ENCODE measurements around the gene ZSCAN5A.

The ZSCAN5A gene

DNA sequence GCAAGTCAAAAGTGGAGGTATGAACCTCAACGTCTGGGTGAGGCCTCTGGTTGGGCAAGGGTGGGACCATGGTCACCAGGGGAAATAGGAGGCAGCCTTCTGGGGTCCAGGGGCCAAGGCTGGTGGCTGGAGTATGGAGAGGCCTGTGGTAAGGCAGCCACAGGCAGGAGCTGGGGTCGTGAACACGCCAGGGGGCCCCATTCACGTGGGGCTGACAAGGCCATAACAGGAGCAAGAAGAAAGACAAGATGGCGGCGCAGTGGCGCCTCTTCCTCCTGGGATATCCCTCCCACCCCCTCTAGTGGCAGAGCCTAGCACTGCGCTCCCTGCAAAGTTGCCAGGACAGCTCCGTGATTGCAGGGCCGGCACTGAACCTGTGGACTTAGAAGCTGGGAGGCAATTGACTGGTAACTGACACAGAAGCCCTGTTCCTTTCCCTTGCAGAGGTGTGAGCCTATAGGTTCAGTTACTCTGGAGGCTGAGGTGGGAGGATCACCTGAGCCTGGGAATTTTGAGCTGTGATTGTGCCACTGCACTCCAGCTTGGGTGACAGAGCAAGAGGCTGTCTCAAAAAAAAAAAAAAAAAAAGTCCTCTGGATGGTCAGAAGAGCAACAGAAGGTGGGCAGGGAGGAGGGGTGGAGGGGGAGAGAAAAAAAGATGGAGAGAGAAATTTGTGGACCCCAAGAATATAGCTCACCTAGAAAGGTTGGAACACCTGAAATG lies 61.8 kb downstream of the ZSCAN5A start:
- TF ChIP-seq TEAD4 (IDR thresholded peaks at IDR 0.05) (no peak), CREB1 (IDR thresholded peaks at IDR 0.05; ENCODE audit: low read depth) (no peak), CEBPB (IDR thresholded peaks at IDR 0.05) (no peak), YY1 (IDR thresholded peaks at IDR 0.05; ENCODE audit: low read depth) (peak; percentile 91), ZBTB7A (IDR thresholded peaks at IDR 0.05; ENCODE audit: low read depth) (no peak), TAF1 (IDR thresholded peaks at IDR 0.05; ENCODE audit: low read depth) (no peak), RAD21 (IDR thresholded peaks at IDR 0.05; ENCODE audit: low read depth) (peak; percentile 69)
- TF ChIP-seq, protein P1, sequence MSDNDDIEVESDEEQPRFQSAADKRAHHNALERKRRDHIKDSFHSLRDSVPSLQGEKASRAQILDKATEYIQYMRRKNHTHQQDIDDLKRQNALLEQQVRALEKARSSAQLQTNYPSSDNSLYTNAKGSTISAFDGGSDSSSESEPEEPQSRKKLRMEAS (IDR thresholded peaks at IDR 0.05), result peak; percentile 51
- TF ChIP-seq, protein P2, sequence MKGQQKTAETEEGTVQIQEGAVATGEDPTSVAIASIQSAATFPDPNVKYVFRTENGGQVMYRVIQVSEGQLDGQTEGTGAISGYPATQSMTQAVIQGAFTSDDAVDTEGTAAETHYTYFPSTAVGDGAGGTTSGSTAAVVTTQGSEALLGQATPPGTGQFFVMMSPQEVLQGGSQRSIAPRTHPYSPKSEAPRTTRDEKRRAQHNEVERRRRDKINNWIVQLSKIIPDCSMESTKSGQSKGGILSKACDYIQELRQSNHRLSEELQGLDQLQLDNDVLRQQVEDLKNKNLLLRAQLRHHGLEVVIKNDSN (IDR thresholded peaks at IDR 0.05), result no peak

DNA sequence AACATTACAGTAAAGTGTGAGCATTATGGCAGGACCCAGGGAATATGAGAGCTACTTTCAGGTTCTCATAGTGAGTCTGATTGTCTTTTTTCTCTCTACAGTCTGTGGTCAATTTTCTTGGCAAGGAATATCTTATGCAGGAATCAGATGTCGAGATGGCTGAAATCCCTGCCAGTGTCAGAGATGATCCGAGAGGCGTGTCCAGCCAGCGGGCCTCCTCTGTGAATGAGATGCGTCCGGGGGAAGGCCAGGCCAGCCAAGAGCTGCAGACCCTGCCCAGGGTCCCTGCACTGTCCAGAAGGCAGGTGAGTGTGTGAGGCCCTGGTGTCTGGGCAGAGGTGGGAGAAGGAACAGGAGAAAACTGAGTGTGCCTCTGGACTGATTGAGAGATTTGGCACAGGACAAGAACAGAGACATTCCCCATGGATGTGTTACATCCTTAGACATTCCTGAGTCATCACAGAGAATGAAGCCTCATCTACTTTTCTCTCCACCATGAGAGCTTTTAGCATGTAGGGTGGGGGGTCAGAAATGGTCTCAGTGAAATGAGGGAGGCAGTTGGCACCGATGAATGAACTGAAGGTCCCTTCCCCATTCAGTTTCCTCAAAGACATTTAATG lies 69.4 kb downstream of the ZSCAN5A start:
- TF ChIP-seq FOXM1 (IDR thresholded peaks at IDR 0.05; ENCODE audit: borderline replicate concordance, low read depth), result no peak
- TF ChIP-seq CEBPB (IDR thresholded peaks at IDR 0.05), result no peak
- TF ChIP-seq EP300 (IDR thresholded peaks at IDR 0.05; ENCODE audit: borderline replicate concordance), result no peak
- TF ChIP-seq TAF1 (IDR thresholded peaks at IDR 0.05; ENCODE audit: low read depth), result no peak
- TF ChIP-seq TCF12 (IDR thresholded peaks at IDR 0.05; ENCODE audit: low read depth), result no peak
- TF ChIP-seq EGR1 (IDR thresholded peaks at IDR 0.05), result no peak
- TF ChIP-seq, protein P2 (IDR thresholded peaks at IDR 0.05), result no peak
- TF ChIP-seq, protein P1 (IDR thresholded peaks at IDR 0.05), result no peak
- TF ChIP-seq RAD21 (IDR thresholded peaks at IDR 0.05; ENCODE audit: low read depth), result no peak
- TF ChIP-seq, protein P3, sequence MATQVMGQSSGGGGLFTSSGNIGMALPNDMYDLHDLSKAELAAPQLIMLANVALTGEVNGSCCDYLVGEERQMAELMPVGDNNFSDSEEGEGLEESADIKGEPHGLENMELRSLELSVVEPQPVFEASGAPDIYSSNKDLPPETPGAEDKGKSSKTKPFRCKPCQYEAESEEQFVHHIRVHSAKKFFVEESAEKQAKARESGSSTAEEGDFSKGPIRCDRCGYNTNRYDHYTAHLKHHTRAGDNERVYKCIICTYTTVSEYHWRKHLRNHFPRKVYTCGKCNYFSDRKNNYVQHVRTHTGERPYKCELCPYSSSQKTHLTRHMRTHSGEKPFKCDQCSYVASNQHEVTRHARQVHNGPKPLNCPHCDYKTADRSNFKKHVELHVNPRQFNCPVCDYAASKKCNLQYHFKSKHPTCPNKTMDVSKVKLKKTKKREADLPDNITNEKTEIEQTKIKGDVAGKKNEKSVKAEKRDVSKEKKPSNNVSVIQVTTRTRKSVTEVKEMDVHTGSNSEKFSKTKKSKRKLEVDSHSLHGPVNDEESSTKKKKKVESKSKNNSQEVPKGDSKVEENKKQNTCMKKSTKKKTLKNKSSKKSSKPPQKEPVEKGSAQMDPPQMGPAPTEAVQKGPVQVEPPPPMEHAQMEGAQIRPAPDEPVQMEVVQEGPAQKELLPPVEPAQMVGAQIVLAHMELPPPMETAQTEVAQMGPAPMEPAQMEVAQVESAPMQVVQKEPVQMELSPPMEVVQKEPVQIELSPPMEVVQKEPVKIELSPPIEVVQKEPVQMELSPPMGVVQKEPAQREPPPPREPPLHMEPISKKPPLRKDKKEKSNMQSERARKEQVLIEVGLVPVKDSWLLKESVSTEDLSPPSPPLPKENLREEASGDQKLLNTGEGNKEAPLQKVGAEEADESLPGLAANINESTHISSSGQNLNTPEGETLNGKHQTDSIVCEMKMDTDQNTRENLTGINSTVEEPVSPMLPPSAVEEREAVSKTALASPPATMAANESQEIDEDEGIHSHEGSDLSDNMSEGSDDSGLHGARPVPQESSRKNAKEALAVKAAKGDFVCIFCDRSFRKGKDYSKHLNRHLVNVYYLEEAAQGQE (IDR thresholded peaks at IDR 0.05; ENCODE audit: low read depth), result no peak
- no peak for TF ChIP-seq YY1 (IDR thresholded peaks at IDR 0.05; ENCODE audit: low read depth)
- no peak for TF ChIP-seq ZBTB7A (IDR thresholded peaks at IDR 0.05; ENCODE audit: low read depth)
- no peak for TF ChIP-seq NFIC (IDR thresholded peaks at IDR 0.05)
- TF ChIP-seq TEAD4 (IDR thresholded peaks at IDR 0.05), result no peak
- TF ChIP-seq CREB1 (IDR thresholded peaks at IDR 0.05; ENCODE audit: low read depth), result no peak

DNA sequence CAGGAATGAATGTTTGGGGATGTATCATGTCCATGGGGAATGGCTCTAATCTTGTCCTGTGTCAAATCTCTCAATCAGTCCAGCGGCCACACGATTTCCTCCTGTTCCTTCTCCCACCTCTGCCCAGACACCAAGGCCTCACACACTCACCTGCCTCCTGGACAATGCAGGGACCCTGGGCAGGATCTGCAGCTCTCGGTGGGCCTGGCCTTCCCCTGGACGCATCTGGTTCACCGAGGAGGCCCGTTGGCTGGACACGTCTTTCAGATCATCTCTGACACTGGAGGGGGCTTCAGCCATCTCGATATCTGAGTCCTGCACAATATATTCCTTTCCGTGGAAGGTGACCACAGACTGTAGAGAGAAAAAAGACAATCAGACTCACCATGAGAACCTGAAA lies 91.2 kb downstream of the ZSCAN5A start:
- TF ChIP-seq, protein P2 (IDR thresholded peaks at IDR 0.05), result no peak
- TF ChIP-seq TCF12 (IDR thresholded peaks at IDR 0.05; ENCODE audit: low read depth), result no peak
- no peak for TF ChIP-seq RAD21 (IDR thresholded peaks at IDR 0.05; ENCODE audit: low read depth)
- TF ChIP-seq TAF1 (IDR thresholded peaks at IDR 0.05; ENCODE audit: low read depth), result no peak
- no peak for TF ChIP-seq CEBPB (IDR thresholded peaks at IDR 0.05)
- no peak for TF ChIP-seq TEAD4 (IDR thresholded peaks at IDR 0.05)
- TF ChIP-seq, protein P3 (IDR thresholded peaks at IDR 0.05; ENCODE audit: low read depth), result no peak
- TF ChIP-seq NFIC (IDR thresholded peaks at IDR 0.05), result no peak
- no peak for TF ChIP-seq ZBTB7A (IDR thresholded peaks at IDR 0.05; ENCODE audit: low read depth)
- no peak for TF ChIP-seq YY1 (IDR thresholded peaks at IDR 0.05; ENCODE audit: low read depth)
- no peak for TF ChIP-seq FOXM1 (IDR thresholded peaks at IDR 0.05; ENCODE audit: borderline replicate concordance, low read depth)
- no peak for TF ChIP-seq EGR1 (IDR thresholded peaks at IDR 0.05)
- TF ChIP-seq, protein P1 (IDR thresholded peaks at IDR 0.05), result no peak
- TF ChIP-seq CREB1 (IDR thresholded peaks at IDR 0.05; ENCODE audit: low read depth), result no peak
- TF ChIP-seq EP300 (IDR thresholded peaks at IDR 0.05; ENCODE audit: borderline replicate concordance), result no peak

DNA sequence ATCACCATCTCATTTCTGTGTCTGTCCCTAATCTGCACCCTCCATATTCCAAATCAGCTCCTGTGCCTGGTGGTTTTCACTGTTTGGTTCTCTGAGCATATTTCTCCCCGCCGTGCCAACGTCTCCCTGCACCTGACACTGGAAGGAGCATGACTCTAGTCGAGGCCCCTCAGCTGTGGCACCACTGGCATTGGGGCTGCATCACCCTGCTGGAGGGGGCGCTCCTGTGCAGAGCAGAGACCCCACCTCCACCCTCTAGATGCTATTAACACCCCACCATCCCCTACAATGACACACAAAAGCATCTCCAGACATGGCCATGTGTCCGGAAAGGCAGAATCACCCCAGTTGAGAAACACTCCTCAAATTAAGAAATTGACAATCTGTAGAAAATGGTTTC lies 91.7 kb downstream of the ZSCAN5A start:
- TF ChIP-seq, protein P3 (IDR thresholded peaks at IDR 0.05; ENCODE audit: low read depth), result no peak
- TF ChIP-seq RAD21 (IDR thresholded peaks at IDR 0.05; ENCODE audit: low read depth) (no peak), TAF1 (IDR thresholded peaks at IDR 0.05; ENCODE audit: low read depth) (no peak), TEAD4 (IDR thresholded peaks at IDR 0.05) (no peak), CREB1 (IDR thresholded peaks at IDR 0.05; ENCODE audit: low read depth) (no peak), NFIC (IDR thresholded peaks at IDR 0.05) (no peak), ZBTB7A (IDR thresholded peaks at IDR 0.05; ENCODE audit: low read depth) (no peak), FOXM1 (IDR thresholded peaks at IDR 0.05; ENCODE audit: borderline replicate concordance, low read depth) (no peak), TCF12 (IDR thresholded peaks at IDR 0.05; ENCODE audit: low read depth) (no peak), EGR1 (IDR thresholded peaks at IDR 0.05) (no peak), YY1 (IDR thresholded peaks at IDR 0.05; ENCODE audit: low read depth) (no peak), EP300 (IDR thresholded peaks at IDR 0.05; ENCODE audit: borderline replicate concordance) (no peak), CEBPB (IDR thresholded peaks at IDR 0.05) (no peak)
- TF ChIP-seq, protein P1 (IDR thresholded peaks at IDR 0.05), result no peak
- TF ChIP-seq, protein P2 (IDR thresholded peaks at IDR 0.05), result no peak
